Ramos (cell line): Measurements from ENCODE around the gene SMIM30.

Source experiments
- in situ Hi-C: fragments of 300-500 bp; cut with MboI; formaldehyde crosslinking; loops from one replicate; pipeline ENCODE4 v1.14.3; 2022; ENCODE audit warnings: low sequenced_read_pairs; ENCODE audit not compliant: unreplicated experiment

SMIM30 gene

GRCh38 chr7:113113912-113114311, 4.4 kb downstream of the SMIM30 start:
- in situ Hi-C loops: no loop called here

DNA sequence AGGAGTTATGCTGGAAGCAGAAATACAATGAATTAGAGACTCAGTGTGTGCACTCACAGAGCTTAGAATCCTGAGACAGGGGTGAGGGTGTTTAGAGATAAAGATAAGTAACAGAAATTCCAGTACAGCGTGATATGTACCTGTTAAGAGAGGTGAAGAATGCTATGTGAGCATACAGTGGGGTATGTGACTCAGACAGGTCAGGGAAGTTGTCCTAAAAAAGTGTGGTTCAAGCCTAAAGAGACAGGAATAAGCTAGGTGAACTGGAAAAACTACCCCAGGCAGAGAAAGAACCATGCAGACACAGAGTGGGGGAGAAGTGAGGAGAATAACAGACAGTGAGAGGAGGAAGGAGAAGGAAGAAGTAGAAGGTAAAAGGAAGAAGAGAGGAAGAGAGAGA, 8.6 kb downstream of the SMIM30 start:
- in situ Hi-C loops: no loop called here

- in situ Hi-C loops: no loop called here
Measured at GRCh38 chr7:113100121-113100603, 18.2 kb downstream of the SMIM30 start.

GRCh38 chr7:113099284-113099919, 19.0 kb downstream of the SMIM30 start:
- in situ Hi-C loops: no loop called here

DNA sequence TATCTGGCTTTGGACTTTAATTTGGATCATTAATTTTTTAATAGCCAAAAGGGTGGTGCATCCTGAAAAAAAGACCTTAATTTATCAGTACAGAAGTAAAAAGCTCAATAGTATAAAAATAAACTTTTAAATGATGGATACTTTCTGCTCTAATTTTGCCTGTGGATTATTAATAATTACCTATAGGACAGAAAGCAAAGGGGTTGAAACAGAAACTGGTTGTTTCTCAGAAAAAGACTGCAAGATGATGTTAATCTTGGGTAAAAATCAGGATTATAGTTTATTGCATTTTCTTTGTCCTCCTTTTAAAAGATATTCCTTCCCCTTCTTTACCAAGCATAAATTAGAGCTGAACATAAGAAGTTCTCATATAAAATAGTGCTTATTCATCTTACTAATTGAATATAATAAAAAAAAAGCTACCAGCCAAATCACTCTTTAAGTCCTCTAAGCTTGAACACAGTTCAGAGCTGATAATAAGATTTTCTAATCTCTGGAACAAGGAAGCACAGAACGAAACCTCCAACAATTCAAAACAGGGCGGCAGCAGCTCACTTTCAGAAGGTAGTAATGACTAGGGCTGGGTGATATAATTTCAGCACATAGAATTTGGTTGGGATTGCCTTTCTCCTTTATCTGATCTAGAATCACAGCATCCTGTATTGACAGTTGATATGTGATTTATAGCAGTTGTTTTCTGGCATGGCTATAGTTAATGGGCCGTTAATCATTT, 23.7 kb downstream of the SMIM30 start:
- in situ Hi-C loops: no loop called here

GRCh38 chr7:113093561-113093960, 24.8 kb downstream of the SMIM30 start:
- in situ Hi-C loops: no loop called here

- in situ Hi-C loops: no loop called here
Measured at GRCh38 chr7:113092762-113093161, 25.6 kb downstream of the SMIM30 start.

- in situ Hi-C loops: no loop called here
Measured at GRCh38 chr7:113087071-113087998, 31.0 kb downstream of the SMIM30 start.

GRCh38 chr7:113086431-113086888, 31.9 kb downstream of the SMIM30 start, which contains the start of gene GPR85:
Gene GPR85, minus strand, starts transcription at chr7:113086827. Its CDS starts 2,106 bp downstream, at chr7:113084721.
- in situ Hi-C loops: no loop called here

DNA sequence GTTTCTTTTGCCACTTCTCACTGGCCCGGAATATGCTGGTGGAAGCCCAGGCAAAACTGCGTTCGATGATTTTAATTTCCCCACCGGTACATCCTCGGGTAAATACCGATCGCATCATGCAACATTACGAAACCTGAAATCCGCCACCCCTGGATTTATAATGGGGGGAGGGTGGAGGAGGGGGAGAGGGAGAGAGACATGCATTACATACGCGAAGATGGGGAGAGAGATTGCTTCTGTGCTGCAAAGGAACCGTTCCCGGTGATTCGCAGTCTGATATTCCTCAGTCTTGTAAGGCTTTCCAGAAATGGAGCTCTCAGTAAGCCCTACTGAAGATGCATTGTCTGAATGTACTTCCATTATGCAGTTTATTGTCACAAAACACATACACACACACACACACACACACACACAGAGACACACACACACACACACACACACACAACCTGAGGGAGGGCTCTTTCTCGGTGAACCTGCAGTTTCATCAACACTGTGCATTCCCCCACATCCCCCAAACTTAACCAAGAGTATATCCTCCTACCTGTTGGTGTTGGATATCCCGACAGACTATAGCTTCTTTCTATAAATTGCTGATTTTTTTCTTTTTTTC, 32.5 kb downstream of the SMIM30 start:
- in situ Hi-C loops: no loop called here

GRCh38 chr7:113084496-113085172, 33.7 kb downstream of the SMIM30 start:
- in situ Hi-C loops: no loop called here

GRCh38 chr7:113083816-113084495, 34.4 kb downstream of the SMIM30 start:
- in situ Hi-C loops: no loop called here

DNA sequence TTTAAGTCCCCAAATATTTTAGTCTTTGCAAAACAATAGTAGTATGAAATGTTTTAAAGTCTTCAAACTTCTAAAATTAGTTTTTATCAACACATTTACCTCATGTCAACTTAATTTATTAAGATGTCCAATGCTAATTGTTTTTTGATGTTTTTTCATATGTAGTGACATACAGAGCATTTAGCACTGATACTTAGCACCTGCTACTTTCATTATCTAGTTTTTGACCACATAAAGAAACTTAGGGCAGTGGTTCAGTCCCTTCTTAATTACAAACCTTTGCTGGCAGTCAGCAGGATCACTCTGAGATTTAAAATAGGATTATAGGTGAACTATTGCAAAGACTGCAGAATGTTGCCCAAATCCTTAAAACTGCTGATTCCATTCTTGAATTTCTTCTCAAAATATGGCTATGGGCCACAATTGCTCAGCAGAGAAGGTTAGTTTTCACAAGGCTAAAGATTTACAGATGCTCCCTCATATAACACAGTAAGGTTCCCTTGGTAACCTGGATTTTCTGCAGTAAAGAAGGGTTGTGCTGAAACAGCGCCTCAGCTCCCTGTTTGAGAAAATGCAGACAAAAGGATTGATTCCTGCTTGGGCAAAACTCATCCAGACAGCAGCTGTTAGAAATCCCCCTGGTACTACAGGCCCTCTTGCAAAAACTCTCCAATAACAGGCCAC, 35.1 kb downstream of the SMIM30 start:
- in situ Hi-C loops: no loop called here

DNA sequence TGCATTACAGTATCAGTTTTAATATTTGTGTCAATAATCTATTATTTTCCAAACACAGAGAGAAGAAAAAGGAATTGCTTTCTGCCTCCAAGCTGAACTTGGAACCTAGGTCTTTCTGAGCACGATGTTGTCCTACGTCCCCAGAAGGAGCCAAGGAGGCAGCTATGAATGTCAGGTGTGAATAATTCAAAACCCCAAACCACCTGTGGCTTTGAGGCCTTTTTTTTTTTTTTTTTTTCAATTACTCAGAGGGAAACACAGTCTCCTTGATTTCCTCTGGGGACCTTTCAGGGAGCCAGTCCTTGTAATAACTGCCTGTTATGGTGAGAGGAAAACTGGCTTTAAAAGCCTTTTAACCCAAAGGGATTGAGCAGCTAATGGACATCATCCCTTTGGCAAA, 40.0 kb downstream of the SMIM30 start:
- in situ Hi-C loops: no loop called here

- in situ Hi-C loops: no loop called here
Measured at GRCh38 chr7:113076703-113077102, 41.7 kb downstream of the SMIM30 start.

DNA sequence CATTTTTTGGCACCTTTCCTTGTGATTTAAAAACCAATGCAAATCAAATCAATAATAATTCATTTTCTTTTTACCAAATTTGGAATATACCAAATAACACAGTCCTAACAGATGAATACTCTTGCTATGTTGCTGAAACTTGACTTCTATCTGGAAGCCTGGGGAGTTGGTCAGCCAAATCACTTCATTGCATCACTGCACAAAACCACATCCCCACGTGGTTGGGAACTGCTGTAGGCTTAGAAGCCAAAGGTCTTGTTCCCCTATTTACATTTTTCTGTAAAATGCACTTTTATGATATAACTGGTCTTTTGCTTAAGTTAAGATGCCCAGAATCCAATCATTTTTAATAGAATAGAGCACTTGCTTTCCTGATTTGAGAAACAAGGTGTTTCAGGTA, 46.9 kb downstream of the SMIM30 start:
- in situ Hi-C loops: no loop called here
